NCI-H2171 treated with DMSO at 0.1 percent for 48 hours (cell line): ENCODE data around the gene FTO.

Experiments used
- DNase-seq: peaks from one replicate; lab custom pipeline; 2025; lab: John Stamatoyannopoulos, UW

Gene FTO

GRCh38 chr16:54055864-54056263 is 351.9 kb downstream of the FTO start:
- DNase-seq, result no peak

GRCh38 chr16:54056921-54057320 is 353.0 kb downstream of the FTO start:
- no peak for DNase-seq

GRCh38 chr16:54059319-54059718 is 355.4 kb downstream of the FTO start:
- DNase-seq, result no peak

GRCh38 chr16:54060599-54061421 is 356.9 kb downstream of the FTO start:
- DNase-seq, result no peak

GRCh38 chr16:54061454-54061853 is 357.5 kb downstream of the FTO start:
- no peak for DNase-seq

GRCh38 chr16:54062361-54063278 is 358.7 kb downstream of the FTO start:
- DNase-seq, result no peak

GRCh38 chr16:54063279-54063773 is 359.4 kb downstream of the FTO start:
- no peak for DNase-seq

GRCh38 chr16:54066451-54067105 is 362.6 kb downstream of the FTO start:
- no peak for DNase-seq

- DNase-seq, result no peak
Observed at GRCh38 chr16:54067322-54068065, 363.5 kb downstream of the FTO start.

- no peak for DNase-seq
Observed at GRCh38 chr16:54068212-54068611, 364.3 kb downstream of the FTO start.

GRCh38 chr16:54069601-54070239 is 365.8 kb downstream of the FTO start:
- DNase-seq, result no peak

GRCh38 chr16:54070789-54071343 is 366.9 kb downstream of the FTO start:
- no peak for DNase-seq

- DNase-seq, result no peak
Observed at GRCh38 chr16:54071514-54071913, 367.6 kb downstream of the FTO start.

- no peak for DNase-seq
Observed at GRCh38 chr16:54072237-54072636, 368.3 kb downstream of the FTO start.

GRCh38 chr16:54073356-54073755 is 369.4 kb downstream of the FTO start:
- DNase-seq, result no peak

GRCh38 chr16:54075446-54075845 is 371.5 kb downstream of the FTO start:
- no peak for DNase-seq

- no peak for DNase-seq
Observed at GRCh38 chr16:54076006-54076504, 372.1 kb downstream of the FTO start.

GRCh38 chr16:54077050-54077821 is 373.3 kb downstream of the FTO start:
- no peak for DNase-seq

GRCh38 chr16:54080524-54081008 is 376.6 kb downstream of the FTO start:
- no peak for DNase-seq

GRCh38 chr16:54086791-54087190 is 382.8 kb downstream of the FTO start:
- DNase-seq, result no peak
